HG03097 (cell line): ENCODE results near the gene STRIP2.

Source experiments
- ATAC-seq: cut with Tn5 transposase; IDR thresholded peaks from one replicate; pipeline ENCODE4 v1.9.1; 2021; ENCODE audit not compliant: unreplicated experiment, low FRiP score

The STRIP2 gene

GRCh38 chr7:129489491-129489890, 55.3 kb downstream of the STRIP2 start:
- ATAC-seq, result no peak

GRCh38 chr7:129492391-129492790, 58.2 kb downstream of the STRIP2 start:
- no peak for ATAC-seq

GRCh38 chr7:129493555-129493954, 59.3 kb downstream of the STRIP2 start:
- ATAC-seq, result no peak

- ATAC-seq, result no peak
Observed at GRCh38 chr7:129494041-129494440, 59.8 kb downstream of the STRIP2 start.

GRCh38 chr7:129495987-129496386, 61.8 kb downstream of the STRIP2 start:
- ATAC-seq, result no peak

- no peak for ATAC-seq
Observed at GRCh38 chr7:129496653-129497052, 62.4 kb downstream of the STRIP2 start.

GRCh38 chr7:129497156-129497555, 62.9 kb downstream of the STRIP2 start:
- no peak for ATAC-seq

- no peak for ATAC-seq
Observed at GRCh38 chr7:129498021-129498420, 63.8 kb downstream of the STRIP2 start.

- ATAC-seq, result no peak
Observed at GRCh38 chr7:129499999-129500398, 65.8 kb downstream of the STRIP2 start.

GRCh38 chr7:129501760-129502707, 67.8 kb downstream of the STRIP2 start, which contains the start of gene SMKR1:
TSS of gene SMKR1 (plus strand) at chr7:129502531. CDS start at chr7:129502825, 294 bp downstream.
- peak; percentile 95 for ATAC-seq

- ATAC-seq, result peak; percentile 14
Observed at GRCh38 chr7:129502708-129503685, 68.8 kb downstream of the STRIP2 start.

GRCh38 chr7:129503725-129504124, 69.5 kb downstream of the STRIP2 start:
- ATAC-seq, result no peak

- ATAC-seq, result no peak
Observed at GRCh38 chr7:129512192-129512591, 78.0 kb downstream of the STRIP2 start.

GRCh38 chr7:129513546-129513945, 79.3 kb downstream of the STRIP2 start:
- no peak for ATAC-seq

- no peak for ATAC-seq
Observed at GRCh38 chr7:129514683-129515082, 80.5 kb downstream of the STRIP2 start.

GRCh38 chr7:129515381-129515780, 81.1 kb downstream of the STRIP2 start:
- no peak for ATAC-seq

- no peak for ATAC-seq
Observed at GRCh38 chr7:129517931-129518330, 83.7 kb downstream of the STRIP2 start.

GRCh38 chr7:129519464-129519863, 85.2 kb downstream of the STRIP2 start:
- ATAC-seq, result no peak

GRCh38 chr7:129522088-129522970, 88.1 kb downstream of the STRIP2 start:
- ATAC-seq, result no peak

GRCh38 chr7:129522971-129523340, 88.7 kb downstream of the STRIP2 start:
- no peak for ATAC-seq
